Stimulated activated CD8-positive, alpha-beta memory T cell treated with anti-CD3 and anti-CD28 coated beads, Interleukin-4, amount 100 ng/mL, for 4 hours (primary cell): ENCODE measurements around the gene GSTP1.

Experiments used
- DNase-seq, 2 donors: peaks; one replicate each; pipeline ENCODE4 v3.0.0-alpha.2; 2020; ENCODE audit warnings: low read depth in 2 of 2, low spot score in 1 of 2

GSTP1 gene

DNA sequence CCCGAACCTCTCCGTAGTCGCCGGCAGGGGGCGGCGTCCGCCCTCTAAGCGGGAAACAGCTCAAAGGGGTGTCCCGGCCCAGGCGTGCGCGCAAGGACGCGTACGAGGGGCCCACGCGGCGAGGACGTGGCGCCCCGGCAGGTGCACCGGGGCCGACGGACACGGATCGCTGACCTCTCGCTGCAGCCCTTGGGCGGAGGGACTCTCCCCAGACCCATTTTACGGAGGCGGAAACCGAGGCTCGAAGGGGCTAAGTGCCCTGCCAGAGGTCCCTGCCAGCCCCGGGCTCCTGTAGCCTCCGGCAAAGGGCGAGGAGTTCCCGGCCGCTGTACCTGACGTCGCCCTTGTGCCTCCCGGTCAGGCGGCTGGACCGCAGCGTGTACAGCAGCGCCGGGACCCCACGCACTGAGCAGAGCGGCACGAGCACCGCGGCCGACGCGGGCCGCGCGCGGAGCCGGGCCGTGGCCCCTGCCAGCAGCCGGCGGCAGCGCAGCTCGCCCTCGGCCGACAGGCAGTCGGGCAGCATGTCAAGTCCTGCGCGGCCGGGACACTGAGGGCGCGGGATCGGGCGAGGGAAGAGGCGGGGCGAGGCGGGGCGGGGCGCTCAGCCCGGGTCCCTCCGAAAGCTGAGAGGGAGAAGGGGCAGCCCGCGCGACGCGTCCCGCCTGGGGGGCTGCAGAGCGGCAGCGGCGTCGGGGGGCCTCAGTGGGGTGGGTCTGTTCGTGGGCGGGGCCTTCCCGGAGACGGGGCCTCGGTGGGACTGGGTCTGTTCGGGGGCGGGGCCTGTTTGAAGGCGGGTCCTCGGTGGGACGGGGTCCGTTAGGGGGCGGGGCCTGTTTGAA, 46.0 kb downstream of the GSTP1 start, which contains the start of gene NUDT8:
TSS of gene NUDT8 (minus strand) at position 552 of the 842 bp plus-strand sequence. CDS start at position 526, 26 bp downstream.
- peak; percentile 77 to 78 for DNase-seq

DNA sequence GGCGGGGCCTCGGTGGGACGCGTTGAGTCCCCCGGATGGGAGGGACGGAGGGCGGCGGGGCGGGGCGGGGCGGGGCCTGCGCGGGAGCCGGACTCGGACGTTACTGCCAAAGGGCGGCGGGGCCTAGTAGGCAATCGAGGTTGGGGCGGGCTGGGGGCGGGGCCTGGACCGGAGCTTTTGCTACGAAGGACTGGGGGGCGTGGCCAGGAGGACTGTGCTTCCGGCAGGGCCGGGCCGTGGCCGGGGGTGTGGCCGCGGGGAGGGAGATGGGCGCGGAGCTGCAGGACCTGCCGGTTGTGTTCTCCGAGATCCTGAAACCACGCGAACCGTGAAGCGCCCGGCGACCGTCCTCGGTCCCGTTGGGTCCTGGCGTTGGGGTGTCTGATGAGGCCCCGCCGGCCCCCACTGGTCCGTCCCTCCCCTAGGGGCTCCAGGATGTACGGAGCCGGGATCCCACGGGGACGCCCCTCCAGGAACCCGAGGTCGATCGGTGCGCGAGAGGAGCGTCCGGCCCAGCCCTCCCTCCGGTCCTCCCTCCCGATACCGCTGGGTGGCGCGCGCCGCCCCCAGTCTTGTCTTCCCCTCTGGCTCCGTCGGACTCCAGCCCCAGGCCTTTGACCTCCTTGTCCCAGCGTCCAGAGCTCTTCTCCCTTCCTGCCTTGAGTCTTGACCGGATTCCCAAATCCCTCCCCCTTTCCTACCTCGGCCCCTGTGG, 46.8 kb downstream of the GSTP1 start:
- peak; percentile 94 for DNase-seq

DNA sequence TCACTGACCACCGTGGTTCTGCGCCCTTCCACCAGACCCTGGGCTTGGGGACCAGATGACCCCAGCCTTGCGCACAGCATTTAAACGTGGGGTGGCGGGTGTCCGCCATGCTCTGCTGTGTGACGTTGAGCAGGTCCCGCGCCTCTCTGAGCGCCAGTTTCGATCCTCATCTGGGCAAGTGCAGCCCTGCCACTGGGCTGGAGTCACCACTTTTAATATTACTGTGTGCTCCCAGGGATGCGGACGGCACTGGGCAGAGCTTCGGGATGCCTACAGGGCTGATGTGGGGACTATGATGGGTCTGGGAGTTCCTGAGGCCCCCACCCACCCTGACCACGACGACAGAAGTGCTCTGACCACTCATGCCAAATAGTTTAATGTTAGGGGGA, 47.3 kb downstream of the GSTP1 start:
- no peak for DNase-seq

DNA sequence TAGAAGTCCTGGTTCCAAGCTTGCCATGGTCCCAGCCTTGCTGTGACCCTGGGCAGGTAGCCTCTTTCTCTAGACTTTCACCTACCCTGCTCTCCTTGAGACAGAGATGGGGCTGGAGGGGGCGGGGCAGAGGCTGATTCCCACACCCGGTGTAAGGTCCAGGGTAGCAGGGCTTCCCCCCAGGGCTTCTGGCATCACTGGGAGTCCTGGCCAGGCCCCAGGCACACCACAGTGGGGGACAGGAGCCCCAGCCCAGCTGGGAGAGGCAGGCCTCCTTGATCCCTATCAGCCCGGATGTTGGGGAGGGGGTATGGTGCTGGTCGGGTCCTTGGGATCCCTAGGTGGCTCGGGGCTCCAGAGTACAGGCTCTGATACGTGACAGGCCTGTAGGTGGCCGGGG, 47.8 kb downstream of the GSTP1 start:
- no peak for DNase-seq

DNA sequence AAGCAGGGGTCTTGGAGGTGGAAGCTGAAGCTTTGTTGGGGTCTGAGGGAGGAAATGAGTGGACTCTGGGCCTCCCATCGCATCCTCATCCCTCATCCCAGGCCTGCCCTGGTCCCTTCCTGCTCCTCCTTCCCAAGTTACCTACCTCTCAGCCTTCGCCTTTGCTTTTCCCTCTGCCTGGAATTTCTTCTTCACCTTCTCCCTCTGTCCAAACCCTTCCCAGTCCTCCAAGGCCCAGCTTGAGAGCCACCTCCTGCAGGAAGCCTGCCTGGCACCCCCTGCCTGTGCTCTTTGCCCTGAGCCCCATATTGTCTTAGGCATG, 48.2 kb downstream of the GSTP1 start:
- DNase-seq: no peak

DNA sequence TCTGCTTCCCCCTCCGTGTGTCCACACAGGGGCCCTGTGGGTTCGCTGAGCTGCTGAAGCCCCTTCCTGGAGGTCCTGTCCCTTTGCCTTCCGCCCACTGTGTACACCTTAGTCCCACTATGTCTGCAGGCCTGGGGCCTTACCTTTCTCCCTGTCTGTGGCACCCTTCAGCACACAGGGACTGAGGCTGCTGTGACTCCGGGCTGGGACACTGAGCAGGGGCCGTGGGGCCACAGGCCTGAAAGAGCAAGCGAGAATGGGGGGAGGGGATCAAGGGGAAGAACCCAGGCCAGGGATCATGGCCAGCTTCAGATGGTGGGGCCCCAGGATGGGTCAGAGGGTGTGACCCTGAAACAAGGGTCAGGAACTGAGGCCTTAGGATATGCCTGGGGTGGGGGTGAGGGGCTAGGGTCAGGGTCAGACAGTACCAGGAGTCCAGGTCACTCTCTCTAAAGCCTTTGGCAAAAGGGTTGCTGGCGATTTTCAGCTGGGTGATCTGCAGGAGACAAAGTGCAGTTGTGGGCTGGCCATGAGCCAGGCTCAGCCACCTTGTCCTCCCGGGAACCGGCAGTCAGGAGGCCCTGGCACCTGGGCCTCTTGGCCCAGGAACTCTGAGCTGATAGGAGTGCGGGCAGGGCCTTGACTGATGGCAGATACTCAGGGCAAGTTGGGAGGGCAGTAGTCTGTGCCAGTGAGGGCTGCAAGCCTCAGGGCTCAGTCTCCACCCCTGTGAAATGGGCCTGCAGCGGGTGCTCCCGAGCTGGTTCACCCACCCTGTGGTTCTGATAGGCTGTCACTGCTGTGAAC, 48.8 kb downstream of the GSTP1 start:
- DNase-seq: no peak

DNA sequence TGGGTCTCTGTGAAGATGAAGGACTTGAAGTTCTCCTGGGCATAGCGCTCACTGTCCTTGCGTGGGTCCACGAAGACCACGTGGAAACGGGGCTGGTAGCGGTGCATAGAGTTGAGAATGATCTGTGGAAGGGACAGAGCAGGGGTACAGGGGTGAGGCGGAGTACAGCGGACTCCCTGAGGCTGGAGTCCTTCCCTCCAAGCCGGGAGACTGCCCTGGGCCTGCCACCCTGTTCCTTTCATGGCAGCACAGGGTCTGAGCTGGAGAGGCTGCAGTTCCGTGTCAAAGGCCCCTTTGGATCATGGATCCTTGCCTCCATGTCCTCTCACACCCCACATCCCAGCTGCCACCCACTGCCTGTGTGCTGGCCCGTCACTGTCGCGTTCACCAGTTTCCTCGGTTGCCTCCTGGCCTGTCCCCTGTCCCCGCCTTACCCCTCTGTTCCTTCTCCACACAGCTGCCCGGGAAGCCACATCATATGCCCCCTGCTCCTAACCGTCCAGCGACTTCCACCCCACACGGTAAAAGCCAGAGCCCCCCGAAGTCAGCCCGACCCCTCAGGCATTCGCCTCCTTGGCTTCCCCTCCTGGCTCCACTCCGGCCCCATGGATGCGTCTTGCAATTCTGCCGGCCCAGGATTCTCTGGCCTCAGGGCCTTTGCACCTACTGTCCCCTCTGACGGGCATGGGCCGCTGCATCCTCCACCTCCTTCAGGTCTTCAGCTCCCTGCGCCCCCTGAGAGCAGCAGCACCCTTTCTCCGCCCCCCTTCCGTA, 49.6 kb downstream of the GSTP1 start:
- no peak for DNase-seq

DNA sequence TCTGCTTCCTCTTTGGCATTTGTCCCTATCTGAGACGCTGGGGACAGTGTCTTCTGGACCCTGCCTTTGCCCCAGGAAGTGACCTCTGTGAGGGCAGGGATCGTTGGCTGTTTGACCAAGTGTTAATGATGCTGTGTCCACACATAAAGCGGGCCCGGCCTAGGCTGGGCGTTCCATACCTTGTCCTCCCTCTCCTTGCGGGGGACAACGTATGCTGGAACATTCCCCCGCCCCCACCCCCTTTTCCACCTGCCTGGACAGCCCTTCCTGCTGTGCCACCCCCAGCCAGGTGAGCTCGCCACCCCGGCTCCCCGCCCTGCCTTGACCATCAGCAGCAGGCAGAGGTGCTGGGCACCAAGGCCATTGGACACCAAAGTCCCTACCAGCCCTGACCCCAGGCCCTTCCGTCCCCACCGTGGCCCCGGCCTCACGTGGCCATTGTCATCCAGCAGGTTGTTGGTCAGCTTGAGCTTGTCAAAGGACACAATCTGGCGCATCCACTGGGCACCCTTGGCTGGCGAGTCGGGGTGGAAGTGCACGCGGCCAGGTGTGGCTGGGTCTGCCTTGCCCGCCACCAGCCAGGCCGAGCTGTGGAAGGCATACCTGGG, 50.2 kb downstream of the GSTP1 start:
- DNase-seq: no peak

DNA sequence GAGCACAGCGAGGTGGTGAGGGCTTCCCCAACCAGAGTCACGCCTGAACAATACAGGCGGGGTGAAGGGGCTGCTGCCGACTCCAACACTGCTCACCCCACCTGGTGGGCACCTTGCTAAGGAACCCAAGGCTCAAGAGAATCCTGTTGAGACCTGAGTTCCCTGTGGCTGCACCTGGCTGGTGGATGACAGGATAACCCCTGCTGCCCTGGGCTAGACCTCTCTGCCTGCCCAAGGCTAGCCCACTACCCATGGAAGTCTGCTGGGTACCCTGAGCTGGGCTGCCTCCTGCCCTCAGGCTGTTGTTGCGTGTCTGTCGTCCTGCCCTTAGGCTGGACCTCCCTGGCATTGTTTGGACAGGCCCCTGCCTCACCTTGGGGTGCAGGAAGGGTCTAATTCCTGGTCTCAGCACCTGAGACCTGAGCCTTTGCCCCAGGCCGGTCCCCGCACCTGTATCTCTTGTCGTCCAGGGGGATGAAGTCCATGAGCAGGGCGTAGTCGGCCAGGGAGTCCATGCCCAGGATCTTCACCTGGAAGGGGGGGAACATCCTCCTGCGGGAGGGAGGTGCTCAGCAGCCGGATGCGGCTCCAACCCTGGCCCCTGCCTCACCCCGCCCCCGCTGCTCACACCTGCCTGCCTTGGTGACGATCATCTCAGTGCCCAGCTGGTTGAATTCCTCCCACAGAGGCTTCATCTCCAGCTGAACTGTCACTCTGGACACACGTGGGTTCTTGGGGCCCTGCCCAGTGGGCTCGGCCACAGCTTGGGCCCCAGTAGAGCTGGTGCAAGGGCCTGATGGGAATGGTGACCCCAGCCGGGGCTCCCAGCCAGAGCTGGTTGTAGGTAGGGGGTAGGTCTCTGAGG, 51.0 kb downstream of the GSTP1 start:
- no peak for DNase-seq

DNA sequence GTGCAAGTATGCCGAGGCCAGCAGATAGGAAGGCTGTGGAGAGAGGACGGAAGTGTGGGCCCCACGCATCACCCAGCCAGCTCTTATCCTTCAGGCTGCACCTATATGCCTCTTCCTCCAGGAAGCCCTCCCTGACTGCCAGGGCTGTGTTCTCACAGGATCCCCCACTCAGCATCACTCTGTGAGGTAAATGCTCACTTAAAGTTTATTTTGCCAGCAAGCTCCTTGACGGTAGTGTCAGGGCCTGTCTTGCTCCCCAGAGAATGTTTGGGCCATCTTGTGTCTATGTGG, 51.6 kb downstream of the GSTP1 start:
- no peak for DNase-seq
